ENCODE measurements around the gene PADI6. TPM values are rescaled to one million over a fixed set of nuclear protein-coding genes. Genes with fewer than 3 reads are reported as not detected.

PADI6 gene
- total RNA-seq, 4 donors from 2014 or later: not detected

DNA sequence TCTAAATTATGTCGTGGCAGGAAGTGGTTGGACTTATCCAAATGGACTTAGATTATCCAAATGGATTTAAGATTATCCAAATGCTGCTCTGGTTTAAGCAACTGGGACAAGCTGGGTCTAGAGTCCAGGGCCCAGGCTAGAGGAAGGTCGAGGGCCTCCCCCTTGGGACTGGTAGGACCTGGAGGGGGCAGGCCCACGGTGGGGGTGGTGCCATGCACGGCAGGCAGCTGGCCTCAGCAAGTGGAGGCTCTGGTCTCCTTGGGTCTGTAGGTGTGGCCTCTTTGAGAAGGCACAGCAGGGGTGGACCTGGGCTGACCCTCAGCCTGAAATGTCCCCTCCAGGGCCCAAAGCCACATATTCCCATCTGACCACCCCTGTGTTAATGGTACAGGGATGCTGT lies 29.8 kb downstream of the PADI6 start:
- H3K36me3 ChIP-seq: no peaks in the 10 kb centered on the region
- no peaks in the 10 kb centered on the region for H3K9me3 ChIP-seq
- 50 to 60% methylated on average over 1 to 2 of the region's 4 CpGs for WGBS, 2 donors (ENCODE audit: low coverage in 1 of 2)
- no peaks in the 10 kb centered on the region for H3K4me1 ChIP-seq
- TF ChIP-seq, protein P1, sequence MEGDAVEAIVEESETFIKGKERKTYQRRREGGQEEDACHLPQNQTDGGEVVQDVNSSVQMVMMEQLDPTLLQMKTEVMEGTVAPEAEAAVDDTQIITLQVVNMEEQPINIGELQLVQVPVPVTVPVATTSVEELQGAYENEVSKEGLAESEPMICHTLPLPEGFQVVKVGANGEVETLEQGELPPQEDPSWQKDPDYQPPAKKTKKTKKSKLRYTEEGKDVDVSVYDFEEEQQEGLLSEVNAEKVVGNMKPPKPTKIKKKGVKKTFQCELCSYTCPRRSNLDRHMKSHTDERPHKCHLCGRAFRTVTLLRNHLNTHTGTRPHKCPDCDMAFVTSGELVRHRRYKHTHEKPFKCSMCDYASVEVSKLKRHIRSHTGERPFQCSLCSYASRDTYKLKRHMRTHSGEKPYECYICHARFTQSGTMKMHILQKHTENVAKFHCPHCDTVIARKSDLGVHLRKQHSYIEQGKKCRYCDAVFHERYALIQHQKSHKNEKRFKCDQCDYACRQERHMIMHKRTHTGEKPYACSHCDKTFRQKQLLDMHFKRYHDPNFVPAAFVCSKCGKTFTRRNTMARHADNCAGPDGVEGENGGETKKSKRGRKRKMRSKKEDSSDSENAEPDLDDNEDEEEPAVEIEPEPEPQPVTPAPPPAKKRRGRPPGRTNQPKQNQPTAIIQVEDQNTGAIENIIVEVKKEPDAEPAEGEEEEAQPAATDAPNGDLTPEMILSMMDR (IDR thresholded peaks at IDR 0.05): no peak
- no peak for TF ChIP-seq POLR2A (IDR thresholded peaks at IDR 0.05)
- TF ChIP-seq EP300 (IDR thresholded peaks at IDR 0.05): no peak
- no peak for TF ChIP-seq POLR2AphosphoS5 (IDR thresholded peaks at IDR 0.05)
- H3K27me3 ChIP-seq: peaks cover 11% of the 10 kb centered on the region
- ATAC-seq: no peak
- H3K27ac ChIP-seq: no peak overlapping the region
- H3K4me3 ChIP-seq: no peak overlapping the region

DNA sequence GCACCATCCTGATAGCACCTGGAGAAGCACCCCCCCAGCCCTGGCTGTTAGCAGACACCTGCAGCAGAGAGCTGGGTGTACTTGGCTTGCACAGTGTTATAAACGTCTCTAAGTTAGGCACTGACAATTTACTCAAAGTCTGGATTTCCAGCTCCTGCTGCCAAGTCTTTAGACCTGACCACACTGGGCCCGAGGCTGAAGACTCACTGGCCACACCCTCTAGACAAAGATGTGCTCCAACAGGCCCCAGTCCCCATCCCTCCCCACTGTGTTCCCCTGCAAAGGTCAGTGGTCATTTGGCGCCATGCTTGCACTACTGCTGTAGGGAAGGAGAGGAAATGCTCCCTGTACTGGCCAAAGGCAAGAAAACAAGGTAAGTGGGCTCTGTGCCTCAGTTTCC lies 31.1 kb downstream of the PADI6 start:
- H3K9me3 ChIP-seq: no peaks in the 10 kb centered on the region
- 8% methylated on average over 2 of the region's 3 CpGs; no CpG with 5 or more reads in 1 of the 2 donors for WGBS, 2 donors (ENCODE audit: low coverage in 1 of 2)
- TF ChIP-seq POLR2AphosphoS5 (IDR thresholded peaks at IDR 0.05) (no peak), EP300 (IDR thresholded peaks at IDR 0.05) (no peak), POLR2A (IDR thresholded peaks at IDR 0.05) (no peak)
- TF ChIP-seq, protein P1 (IDR thresholded peaks at IDR 0.05): no peak
- no peak overlapping the region for H3K4me3 ChIP-seq
- peaks cover 7% of the 10 kb centered on the region for H3K27me3 ChIP-seq
- H3K36me3 ChIP-seq: peaks cover 0 to 12% of the 10 kb centered on the region in 2 donors
- H3K4me1 ChIP-seq: no peaks in the 10 kb centered on the region
- no peak overlapping the region for H3K27ac ChIP-seq
- no peak for ATAC-seq

DNA sequence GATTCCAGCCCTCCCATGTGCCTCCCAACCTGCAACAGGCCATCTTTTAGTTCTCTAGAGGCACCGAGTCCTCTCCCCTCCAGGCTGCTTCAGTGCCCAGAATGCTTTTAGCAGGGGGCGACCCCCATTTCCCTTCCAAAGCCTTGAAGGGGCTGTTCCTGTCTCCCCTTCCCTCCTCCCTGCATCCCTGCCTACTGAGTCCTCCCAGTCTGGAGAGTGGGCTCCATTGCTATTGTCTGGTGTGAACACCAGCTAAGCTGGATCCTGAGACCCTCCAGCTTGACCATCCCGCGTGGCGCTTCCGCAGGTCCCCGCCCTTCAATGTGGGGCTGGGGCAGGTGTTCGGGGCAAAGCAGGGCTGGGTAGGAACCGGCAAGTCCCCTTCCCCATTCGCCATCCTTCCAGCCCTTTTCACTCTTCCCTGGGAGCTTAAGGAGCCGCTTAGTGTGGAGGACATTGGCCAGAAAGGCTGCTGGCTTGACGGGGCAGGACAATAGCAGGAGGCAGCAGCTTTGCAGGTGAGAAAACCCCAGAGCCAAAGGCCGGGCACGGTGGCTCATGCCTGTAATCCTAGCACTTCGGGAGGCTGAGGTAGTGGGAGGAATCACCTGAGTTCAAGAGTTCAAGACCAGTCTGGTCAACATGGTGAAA lies 32.2 kb downstream of the PADI6 start:
- 41 to 58% methylated on average over 2 of the region's 15 CpGs for WGBS, 2 donors (ENCODE audit: low coverage in 1 of 2)
- Histone ChIP-seq H3K27me3 (peaks cover 7% of the 10 kb centered on the region), H3K4me1 (no peaks in the 10 kb centered on the region), H3K27ac (no peak overlapping the region), H3K9me3 (no peaks in the 10 kb centered on the region), H3K4me3 (no peak overlapping the region), H3K36me3 (peaks cover 0 to 23% of the 10 kb centered on the region in 2 donors)
- no peak for ATAC-seq
- no peak for TF ChIP-seq EP300 (IDR thresholded peaks at IDR 0.05)
- TF ChIP-seq, protein P1 (IDR thresholded peaks at IDR 0.05): no peak
- TF ChIP-seq POLR2A (IDR thresholded peaks at IDR 0.05): no peak
- TF ChIP-seq POLR2AphosphoS5 (IDR thresholded peaks at IDR 0.05): no peak

DNA sequence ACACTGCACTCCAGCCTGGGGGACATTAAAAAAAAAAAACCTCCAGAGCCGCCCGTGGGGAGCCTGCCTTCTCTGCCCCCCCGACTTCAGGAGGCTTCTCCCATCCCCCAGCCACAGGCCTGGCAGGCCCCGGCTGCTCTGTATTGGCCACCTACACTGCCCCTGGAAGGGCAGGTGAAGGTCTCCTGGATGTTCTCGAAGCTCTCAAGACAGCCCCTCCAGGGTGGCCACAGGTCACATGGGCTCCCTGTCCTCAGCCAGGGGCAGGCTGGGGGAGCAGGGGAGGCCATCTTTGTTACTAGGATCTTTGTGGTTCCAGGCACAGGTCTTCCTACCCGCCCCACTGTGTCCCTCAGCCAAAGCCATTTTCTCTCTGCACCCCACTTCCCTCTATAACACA lies 32.8 kb downstream of the PADI6 start:
- WGBS, 2 donors (ENCODE audit: low coverage in 1 of 2): 64% methylated on average over 3 of the region's 6 CpGs; no CpG with 5 or more reads in 1 of the 2 donors
- H3K9me3 ChIP-seq: no peaks in the 10 kb centered on the region
- peaks cover 7% of the 10 kb centered on the region for H3K27me3 ChIP-seq
- ATAC-seq: no peak
- H3K4me1 ChIP-seq: no peaks in the 10 kb centered on the region
- H3K27ac ChIP-seq: no peak overlapping the region
- TF ChIP-seq, protein P1 (IDR thresholded peaks at IDR 0.05): no peak
- TF ChIP-seq POLR2AphosphoS5 (IDR thresholded peaks at IDR 0.05): no peak
- no peak for TF ChIP-seq POLR2A (IDR thresholded peaks at IDR 0.05)
- TF ChIP-seq EP300 (IDR thresholded peaks at IDR 0.05): no peak
- H3K4me3 ChIP-seq: no peak overlapping the region
- peaks cover 0 to 29% of the 10 kb centered on the region in 2 donors for H3K36me3 ChIP-seq

All from gastroesophageal sphincter (tissue), 4 donors.